ENCODE data around the gene PDE4B. TPM values are rescaled to one million over a fixed set of nuclear protein-coding genes. Genes with fewer than 3 reads are reported as not detected.

Gene PDE4B
- total RNA-seq, 4 donors from 2014 or later, result 0.08 to 6.7 (median 3.4) TPM

GRCh38 chr1:66182026-66182425, 389.3 kb downstream of the PDE4B start:
- no peak for DNase-seq
- 51 to 66% methylated on average over 4 of the region's 4 CpGs for WGBS, 2 donors
- Histone ChIP-seq H3K27ac (no peak overlapping the region), H3K36me3 (no peaks in the 10 kb centered on the region), H3K27me3 (no peaks in the 10 kb centered on the region), H3K4me1 (no peaks in the 10 kb centered on the region), H3K9me3 (no peaks in the 10 kb centered on the region), H3K4me3 (no peak overlapping the region)
- TF ChIP-seq POLR2A (IDR thresholded peaks at IDR 0.05), result no peak
- TF ChIP-seq, protein P1, sequence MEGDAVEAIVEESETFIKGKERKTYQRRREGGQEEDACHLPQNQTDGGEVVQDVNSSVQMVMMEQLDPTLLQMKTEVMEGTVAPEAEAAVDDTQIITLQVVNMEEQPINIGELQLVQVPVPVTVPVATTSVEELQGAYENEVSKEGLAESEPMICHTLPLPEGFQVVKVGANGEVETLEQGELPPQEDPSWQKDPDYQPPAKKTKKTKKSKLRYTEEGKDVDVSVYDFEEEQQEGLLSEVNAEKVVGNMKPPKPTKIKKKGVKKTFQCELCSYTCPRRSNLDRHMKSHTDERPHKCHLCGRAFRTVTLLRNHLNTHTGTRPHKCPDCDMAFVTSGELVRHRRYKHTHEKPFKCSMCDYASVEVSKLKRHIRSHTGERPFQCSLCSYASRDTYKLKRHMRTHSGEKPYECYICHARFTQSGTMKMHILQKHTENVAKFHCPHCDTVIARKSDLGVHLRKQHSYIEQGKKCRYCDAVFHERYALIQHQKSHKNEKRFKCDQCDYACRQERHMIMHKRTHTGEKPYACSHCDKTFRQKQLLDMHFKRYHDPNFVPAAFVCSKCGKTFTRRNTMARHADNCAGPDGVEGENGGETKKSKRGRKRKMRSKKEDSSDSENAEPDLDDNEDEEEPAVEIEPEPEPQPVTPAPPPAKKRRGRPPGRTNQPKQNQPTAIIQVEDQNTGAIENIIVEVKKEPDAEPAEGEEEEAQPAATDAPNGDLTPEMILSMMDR (IDR thresholded peaks at IDR 0.05), result no peak
- intact Hi-C loops (cut with DNase I), result no loop called here

- intact Hi-C loops (cut with DNase I), result no loop called here
- no peak overlapping the region for H3K27ac ChIP-seq
- no peaks in the 10 kb centered on the region for H3K9me3 ChIP-seq
- no peak for DNase-seq
- H3K4me3 ChIP-seq, result no peak overlapping the region
- H3K4me1 ChIP-seq, result no peaks in the 10 kb centered on the region
- H3K36me3 ChIP-seq, result no peaks in the 10 kb centered on the region
- 44 to 54% methylated on average over 3 of the region's 3 CpGs for WGBS, 2 donors
- no peaks in the 10 kb centered on the region for H3K27me3 ChIP-seq
- TF ChIP-seq POLR2A (IDR thresholded peaks at IDR 0.05), result no peak
- TF ChIP-seq, protein P1 (IDR thresholded peaks at IDR 0.05), result no peak
These were observed 390.0 kb downstream of the PDE4B start for GRCh38 chr1:66182551-66183178.

DNA sequence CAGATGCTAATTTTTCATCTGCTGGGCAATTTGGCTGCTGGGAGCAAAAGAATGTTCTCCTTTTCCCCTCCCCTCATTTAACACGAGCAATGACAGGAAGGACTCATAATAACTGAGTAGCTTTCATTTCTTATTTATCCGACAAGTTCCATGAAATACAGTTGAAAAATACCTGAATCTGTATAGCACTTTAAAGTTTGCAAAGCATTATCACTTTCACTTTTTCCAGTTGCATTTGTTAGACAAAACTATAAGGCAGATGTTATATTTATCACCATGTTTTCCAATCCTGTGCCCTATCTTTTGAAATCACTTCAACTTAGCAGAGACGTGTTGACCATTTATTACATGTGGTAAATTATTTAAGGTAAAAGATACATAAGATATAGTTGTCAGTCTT, 390.7 kb downstream of the PDE4B start:
- H3K9me3 ChIP-seq, result no peaks in the 10 kb centered on the region
- H3K36me3 ChIP-seq, result no peaks in the 10 kb centered on the region
- 50 to 63% methylated on average over 3 of the region's 3 CpGs for WGBS, 2 donors
- no peak overlapping the region for H3K27ac ChIP-seq
- no peak for DNase-seq
- intact Hi-C loops (cut with DNase I), result no loop called here
- no peak for TF ChIP-seq POLR2A (IDR thresholded peaks at IDR 0.05)
- TF ChIP-seq, protein P1 (IDR thresholded peaks at IDR 0.05), result no peak
- H3K4me1 ChIP-seq, result no peaks in the 10 kb centered on the region
- no peaks in the 10 kb centered on the region for H3K27me3 ChIP-seq
- no peak overlapping the region for H3K4me3 ChIP-seq

DNA sequence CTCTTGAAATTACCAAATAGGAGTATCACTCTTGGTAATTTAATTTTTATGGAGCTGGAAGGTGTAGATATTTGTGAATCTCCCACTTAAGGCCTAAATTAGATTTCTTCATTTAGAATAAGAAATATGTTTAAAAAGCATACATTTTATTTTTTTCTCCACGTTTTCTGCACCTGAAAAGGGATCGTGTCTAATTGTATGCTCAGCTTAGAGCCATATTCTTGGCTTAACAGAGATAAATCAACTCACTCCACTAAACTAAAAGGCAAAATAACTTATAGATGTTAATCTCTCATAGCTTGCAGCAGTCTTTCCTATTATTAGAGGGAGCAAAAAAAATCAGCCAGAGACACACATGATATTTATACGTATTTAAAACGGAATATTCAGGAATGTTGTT, 404.4 kb downstream of the PDE4B start:
- H3K27me3 ChIP-seq, result no peaks in the 10 kb centered on the region
- H3K4me1 ChIP-seq, result no peaks in the 10 kb centered on the region
- H3K9me3 ChIP-seq, result no peaks in the 10 kb centered on the region
- intact Hi-C loops (cut with DNase I), result no loop called here
- H3K36me3 ChIP-seq, result no peaks in the 10 kb centered on the region
- WGBS, 2 donors, result 73 to 75% methylated on average over 4 of the region's 4 CpGs
- no peak for DNase-seq
- no peak overlapping the region for H3K4me3 ChIP-seq
- TF ChIP-seq, protein P1 (IDR thresholded peaks at IDR 0.05), result no peak
- no peak for TF ChIP-seq POLR2A (IDR thresholded peaks at IDR 0.05)
- H3K27ac ChIP-seq, result no peak overlapping the region

DNA sequence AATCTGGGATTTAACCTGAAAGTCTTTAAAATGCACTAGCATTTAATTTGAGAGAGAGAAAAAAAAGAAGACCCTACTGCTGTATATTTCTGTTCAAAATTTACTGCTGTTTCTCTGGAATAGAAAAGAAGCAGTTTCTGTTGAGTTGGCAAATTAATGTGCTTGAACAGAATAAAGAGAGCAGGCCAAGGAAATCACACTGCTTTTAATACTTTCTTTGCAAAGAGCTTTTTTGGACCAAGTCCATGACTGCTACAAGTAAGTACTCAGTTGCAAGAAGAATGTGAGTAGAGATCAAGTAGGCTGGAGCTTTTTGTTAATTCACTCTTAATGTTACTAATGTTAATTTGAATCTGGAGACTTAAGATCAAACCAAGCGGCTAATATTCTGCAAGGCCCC, 405.1 kb downstream of the PDE4B start:
- Histone ChIP-seq H3K36me3 (no peaks in the 10 kb centered on the region), H3K27me3 (no peaks in the 10 kb centered on the region), H3K9me3 (no peaks in the 10 kb centered on the region), H3K27ac (no peak overlapping the region), H3K4me1 (no peaks in the 10 kb centered on the region), H3K4me3 (no peak overlapping the region)
- intact Hi-C loops (cut with DNase I), result no loop called here
- TF ChIP-seq, protein P1 (IDR thresholded peaks at IDR 0.05), result no peak
- no peak for TF ChIP-seq POLR2A (IDR thresholded peaks at IDR 0.05)
- DNase-seq, result no peak
- WGBS, 2 donors, result 50 to 65% methylated on average over 1 of the region's 1 CpG

Data from esophagus squamous epithelium (tissue), 5 donors.